Measurements from ENCODE around the gene HP1BP3.

DNA sequence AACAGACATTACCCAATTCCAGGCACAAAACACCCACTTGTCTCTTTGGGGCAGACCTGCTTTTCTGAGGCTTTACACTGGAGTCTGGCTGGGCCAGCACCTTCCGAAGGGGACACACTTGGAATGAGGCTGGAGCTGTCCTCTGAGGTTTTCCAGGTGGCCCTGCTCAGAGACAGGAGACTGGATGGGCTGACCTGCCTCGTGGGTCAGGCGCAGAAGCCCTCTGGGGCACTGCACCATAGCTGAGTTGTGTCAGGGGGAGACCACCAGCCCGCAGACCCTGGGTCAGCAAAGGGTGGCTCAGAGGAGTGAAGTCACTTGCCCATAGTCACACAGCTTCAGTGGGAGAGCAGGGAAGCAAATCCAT lies 56.4 kb downstream of the HP1BP3 start:
- TF ChIP-seq, protein P1, sequence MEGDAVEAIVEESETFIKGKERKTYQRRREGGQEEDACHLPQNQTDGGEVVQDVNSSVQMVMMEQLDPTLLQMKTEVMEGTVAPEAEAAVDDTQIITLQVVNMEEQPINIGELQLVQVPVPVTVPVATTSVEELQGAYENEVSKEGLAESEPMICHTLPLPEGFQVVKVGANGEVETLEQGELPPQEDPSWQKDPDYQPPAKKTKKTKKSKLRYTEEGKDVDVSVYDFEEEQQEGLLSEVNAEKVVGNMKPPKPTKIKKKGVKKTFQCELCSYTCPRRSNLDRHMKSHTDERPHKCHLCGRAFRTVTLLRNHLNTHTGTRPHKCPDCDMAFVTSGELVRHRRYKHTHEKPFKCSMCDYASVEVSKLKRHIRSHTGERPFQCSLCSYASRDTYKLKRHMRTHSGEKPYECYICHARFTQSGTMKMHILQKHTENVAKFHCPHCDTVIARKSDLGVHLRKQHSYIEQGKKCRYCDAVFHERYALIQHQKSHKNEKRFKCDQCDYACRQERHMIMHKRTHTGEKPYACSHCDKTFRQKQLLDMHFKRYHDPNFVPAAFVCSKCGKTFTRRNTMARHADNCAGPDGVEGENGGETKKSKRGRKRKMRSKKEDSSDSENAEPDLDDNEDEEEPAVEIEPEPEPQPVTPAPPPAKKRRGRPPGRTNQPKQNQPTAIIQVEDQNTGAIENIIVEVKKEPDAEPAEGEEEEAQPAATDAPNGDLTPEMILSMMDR (IDR thresholded peaks at IDR 0.05), result no peak
- TF ChIP-seq POLR2A (IDR thresholded peaks at IDR 0.05) (no peak), POLR2AphosphoS5 (IDR thresholded peaks at IDR 0.05) (no peak), EP300 (IDR thresholded peaks at IDR 0.05) (no peak)

Measured in upper lobe of left lung (tissue), 4 donors.